ENCODE measurements around the gene PHACTR3. TPM values are rescaled to one million over a fixed set of nuclear protein-coding genes. Genes with fewer than 3 reads are reported as not detected.

The PHACTR3 gene
- total and polyA plus RNA-seq, 2 experiments from 2014 or later = 0.45 to 0.61 TPM

DNA sequence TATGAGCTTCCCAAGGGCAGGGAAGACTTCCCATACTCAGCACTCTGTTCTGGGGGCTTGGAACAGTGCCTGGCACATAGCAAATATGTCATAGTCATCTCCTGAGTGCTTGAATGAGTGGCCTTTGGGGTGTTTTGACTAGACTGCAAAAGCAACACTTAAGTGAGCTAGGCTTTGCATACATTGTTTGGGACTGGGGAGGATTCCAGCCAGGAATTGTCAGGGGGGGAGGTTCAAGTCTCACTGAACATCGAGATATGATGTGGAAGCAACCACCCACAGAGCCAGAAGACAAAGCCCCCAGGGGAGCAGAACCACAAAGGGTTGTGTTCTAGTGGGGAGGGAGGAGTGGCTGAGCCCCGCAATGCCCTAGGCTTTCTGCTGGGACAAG lies 230.7 kb downstream of the PHACTR3 start:
- H4K20me1 ChIP-seq (replicated peaks; ENCODE audit: insufficient read depth) = no peaks in the 10 kb centered on the region
- Mint-ChIP-seq H3K36me3 (ENCODE audit: low read depth) (no peaks in the 10 kb centered on the region; the same call in 2 of the 3 replicates), H3K4me1 (peaks cover 16% of the 10 kb centered on the region), H3K9me3 (no peaks in the 10 kb centered on the region; the same call in 2 of the 3 replicates), H3K4me3 (no peak overlapping the region), H3K27me3 (ENCODE audit: insufficient read depth, low read depth, poor library complexity) (peaks cover 9% of the 10 kb centered on the region), H3K27ac (no peak overlapping the region)
- no peak overlapping the region for H2AFZ ChIP-seq
- H3F3A ChIP-seq (replicated peaks; ENCODE audit: low read depth) = no peaks in the 10 kb centered on the region
- H3K4me3 ChIP-seq = no peak overlapping the region
- TF ChIP-seq EZH2 (IDR thresholded peaks at IDR 0.05; ENCODE audit: low read depth, unreplicated experiment) (no peak), ZNF331 (CRISPR knock-in tag; IDR thresholded peaks at IDR 0.05; ENCODE audit: low read depth) (no peak), ZNF114 (CRISPR knock-in tag; IDR thresholded peaks at IDR 0.05) (no peak), NANOG (IDR thresholded peaks at IDR 0.05; ENCODE audit: borderline replicate concordance) (no peak), CREB1 (CRISPR knock-in tag; IDR thresholded peaks at IDR 0.05; ENCODE audit: low read depth) (no peak), EZH2phosphoT487 (IDR thresholded peaks at IDR 0.05; ENCODE audit: unreplicated experiment) (no peak)
- TF ChIP-seq, protein P1, sequence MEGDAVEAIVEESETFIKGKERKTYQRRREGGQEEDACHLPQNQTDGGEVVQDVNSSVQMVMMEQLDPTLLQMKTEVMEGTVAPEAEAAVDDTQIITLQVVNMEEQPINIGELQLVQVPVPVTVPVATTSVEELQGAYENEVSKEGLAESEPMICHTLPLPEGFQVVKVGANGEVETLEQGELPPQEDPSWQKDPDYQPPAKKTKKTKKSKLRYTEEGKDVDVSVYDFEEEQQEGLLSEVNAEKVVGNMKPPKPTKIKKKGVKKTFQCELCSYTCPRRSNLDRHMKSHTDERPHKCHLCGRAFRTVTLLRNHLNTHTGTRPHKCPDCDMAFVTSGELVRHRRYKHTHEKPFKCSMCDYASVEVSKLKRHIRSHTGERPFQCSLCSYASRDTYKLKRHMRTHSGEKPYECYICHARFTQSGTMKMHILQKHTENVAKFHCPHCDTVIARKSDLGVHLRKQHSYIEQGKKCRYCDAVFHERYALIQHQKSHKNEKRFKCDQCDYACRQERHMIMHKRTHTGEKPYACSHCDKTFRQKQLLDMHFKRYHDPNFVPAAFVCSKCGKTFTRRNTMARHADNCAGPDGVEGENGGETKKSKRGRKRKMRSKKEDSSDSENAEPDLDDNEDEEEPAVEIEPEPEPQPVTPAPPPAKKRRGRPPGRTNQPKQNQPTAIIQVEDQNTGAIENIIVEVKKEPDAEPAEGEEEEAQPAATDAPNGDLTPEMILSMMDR (conservative IDR thresholded peaks at IDR 0.05; ENCODE audit: low read depth in 2 of 2) = no peak
- TF ChIP-seq, protein P2, sequence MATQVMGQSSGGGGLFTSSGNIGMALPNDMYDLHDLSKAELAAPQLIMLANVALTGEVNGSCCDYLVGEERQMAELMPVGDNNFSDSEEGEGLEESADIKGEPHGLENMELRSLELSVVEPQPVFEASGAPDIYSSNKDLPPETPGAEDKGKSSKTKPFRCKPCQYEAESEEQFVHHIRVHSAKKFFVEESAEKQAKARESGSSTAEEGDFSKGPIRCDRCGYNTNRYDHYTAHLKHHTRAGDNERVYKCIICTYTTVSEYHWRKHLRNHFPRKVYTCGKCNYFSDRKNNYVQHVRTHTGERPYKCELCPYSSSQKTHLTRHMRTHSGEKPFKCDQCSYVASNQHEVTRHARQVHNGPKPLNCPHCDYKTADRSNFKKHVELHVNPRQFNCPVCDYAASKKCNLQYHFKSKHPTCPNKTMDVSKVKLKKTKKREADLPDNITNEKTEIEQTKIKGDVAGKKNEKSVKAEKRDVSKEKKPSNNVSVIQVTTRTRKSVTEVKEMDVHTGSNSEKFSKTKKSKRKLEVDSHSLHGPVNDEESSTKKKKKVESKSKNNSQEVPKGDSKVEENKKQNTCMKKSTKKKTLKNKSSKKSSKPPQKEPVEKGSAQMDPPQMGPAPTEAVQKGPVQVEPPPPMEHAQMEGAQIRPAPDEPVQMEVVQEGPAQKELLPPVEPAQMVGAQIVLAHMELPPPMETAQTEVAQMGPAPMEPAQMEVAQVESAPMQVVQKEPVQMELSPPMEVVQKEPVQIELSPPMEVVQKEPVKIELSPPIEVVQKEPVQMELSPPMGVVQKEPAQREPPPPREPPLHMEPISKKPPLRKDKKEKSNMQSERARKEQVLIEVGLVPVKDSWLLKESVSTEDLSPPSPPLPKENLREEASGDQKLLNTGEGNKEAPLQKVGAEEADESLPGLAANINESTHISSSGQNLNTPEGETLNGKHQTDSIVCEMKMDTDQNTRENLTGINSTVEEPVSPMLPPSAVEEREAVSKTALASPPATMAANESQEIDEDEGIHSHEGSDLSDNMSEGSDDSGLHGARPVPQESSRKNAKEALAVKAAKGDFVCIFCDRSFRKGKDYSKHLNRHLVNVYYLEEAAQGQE (IDR thresholded peaks at IDR 0.05; ENCODE audit: unreplicated experiment) = no peak
- TF ChIP-seq, protein P3, sequence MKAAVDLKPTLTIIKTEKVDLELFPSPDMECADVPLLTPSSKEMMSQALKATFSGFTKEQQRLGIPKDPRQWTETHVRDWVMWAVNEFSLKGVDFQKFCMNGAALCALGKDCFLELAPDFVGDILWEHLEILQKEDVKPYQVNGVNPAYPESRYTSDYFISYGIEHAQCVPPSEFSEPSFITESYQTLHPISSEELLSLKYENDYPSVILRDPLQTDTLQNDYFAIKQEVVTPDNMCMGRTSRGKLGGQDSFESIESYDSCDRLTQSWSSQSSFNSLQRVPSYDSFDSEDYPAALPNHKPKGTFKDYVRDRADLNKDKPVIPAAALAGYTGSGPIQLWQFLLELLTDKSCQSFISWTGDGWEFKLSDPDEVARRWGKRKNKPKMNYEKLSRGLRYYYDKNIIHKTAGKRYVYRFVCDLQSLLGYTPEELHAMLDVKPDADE (IDR thresholded peaks at IDR 0.05) = no peak
- TF ChIP-seq, protein P4, sequence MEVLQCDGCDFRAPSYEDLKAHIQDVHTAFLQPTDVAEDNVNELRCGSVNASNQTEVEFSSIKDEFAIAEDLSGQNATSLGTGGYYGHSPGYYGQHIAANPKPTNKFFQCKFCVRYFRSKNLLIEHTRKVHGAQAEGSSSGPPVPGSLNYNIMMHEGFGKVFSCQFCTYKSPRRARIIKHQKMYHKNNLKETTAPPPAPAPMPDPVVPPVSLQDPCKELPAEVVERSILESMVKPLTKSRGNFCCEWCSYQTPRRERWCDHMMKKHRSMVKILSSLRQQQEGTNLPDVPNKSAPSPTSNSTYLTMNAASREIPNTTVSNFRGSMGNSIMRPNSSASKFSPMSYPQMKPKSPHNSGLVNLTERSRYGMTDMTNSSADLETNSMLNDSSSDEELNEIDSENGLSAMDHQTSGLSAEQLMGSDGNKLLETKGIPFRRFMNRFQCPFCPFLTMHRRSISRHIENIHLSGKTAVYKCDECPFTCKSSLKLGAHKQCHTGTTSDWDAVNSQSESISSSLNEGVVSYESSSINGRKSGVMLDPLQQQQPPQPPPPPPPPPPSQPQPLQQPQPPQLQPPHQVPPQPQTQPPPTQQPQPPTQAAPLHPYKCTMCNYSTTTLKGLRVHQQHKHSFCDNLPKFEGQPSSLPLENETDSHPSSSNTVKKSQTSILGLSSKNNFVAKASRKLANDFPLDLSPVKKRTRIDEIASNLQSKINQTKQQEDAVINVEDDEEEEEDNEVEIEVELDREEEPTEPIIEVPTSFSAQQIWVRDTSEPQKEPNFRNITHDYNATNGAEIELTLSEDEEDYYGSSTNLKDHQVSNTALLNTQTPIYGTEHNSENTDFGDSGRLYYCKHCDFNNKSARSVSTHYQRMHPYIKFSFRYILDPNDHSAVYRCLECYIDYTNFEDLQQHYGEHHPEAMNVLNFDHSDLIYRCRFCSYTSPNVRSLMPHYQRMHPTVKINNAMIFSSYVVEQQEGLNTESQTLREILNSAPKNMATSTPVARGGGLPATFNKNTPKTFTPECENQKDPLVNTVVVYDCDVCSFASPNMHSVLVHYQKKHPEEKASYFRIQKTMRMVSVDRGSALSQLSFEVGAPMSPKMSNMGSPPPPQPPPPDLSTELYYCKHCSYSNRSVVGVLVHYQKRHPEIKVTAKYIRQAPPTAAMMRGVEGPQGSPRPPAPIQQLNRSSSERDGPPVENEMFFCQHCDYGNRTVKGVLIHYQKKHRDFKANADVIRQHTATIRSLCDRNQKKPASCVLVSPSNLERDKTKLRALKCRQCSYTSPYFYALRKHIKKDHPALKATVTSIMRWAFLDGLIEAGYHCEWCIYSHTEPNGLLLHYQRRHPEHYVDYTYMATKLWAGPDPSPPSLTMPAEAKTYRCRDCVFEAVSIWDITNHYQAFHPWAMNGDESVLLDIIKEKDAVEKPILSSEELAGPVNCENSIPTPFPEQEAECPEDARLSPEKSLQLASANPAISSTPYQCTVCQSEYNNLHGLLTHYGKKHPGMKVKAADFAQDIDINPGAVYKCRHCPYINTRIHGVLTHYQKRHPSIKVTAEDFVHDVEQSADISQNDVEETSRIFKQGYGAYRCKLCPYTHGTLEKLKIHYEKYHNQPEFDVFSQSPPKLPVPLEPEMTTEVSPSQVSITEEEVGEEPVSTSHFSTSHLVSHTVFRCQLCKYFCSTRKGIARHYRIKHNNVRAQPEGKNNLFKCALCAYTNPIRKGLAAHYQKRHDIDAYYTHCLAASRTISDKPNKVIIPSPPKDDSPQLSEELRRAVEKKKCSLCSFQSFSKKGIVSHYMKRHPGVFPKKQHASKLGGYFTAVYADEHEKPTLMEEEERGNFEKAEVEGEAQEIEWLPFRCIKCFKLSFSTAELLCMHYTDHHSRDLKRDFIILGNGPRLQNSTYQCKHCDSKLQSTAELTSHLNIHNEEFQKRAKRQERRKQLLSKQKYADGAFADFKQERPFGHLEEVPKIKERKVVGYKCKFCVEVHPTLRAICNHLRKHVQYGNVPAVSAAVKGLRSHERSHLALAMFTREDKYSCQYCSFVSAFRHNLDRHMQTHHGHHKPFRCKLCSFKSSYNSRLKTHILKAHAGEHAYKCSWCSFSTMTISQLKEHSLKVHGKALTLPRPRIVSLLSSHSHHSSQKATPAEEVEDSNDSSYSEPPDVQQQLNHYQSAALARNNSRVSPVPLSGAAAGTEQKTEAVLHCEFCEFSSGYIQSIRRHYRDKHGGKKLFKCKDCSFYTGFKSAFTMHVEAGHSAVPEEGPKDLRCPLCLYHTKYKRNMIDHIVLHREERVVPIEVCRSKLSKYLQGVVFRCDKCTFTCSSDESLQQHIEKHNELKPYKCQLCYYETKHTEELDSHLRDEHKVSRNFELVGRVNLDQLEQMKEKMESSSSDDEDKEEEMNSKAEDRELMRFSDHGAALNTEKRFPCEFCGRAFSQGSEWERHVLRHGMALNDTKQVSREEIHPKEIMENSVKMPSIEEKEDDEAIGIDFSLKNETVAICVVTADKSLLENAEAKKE (CRISPR knock-in tag; IDR thresholded peaks at IDR 0.05) = no peak
- no peak overlapping the region for H3K4me2 ChIP-seq
- no peaks in the 10 kb centered on the region for H3K4me1 ChIP-seq (ENCODE audit: insufficient read depth)
- no peak overlapping the region for H3K27ac ChIP-seq (ENCODE audit: low read depth)
- H3K36me3 ChIP-seq (ENCODE audit: insufficient read depth) = no peaks in the 10 kb centered on the region
- DNase-seq (ENCODE audit: low spot score) = no peak
- H3K9me2 ChIP-seq (ENCODE audit: insufficient read depth) = no peaks in the 10 kb centered on the region
- 0 out of 2 replicates have a peak, but pooled peaks cover 5% of the 10 kb centered on the region for H3K27me3 ChIP-seq (ENCODE audit: insufficient read depth)
- no peak for ATAC-seq
- H3K79me2 ChIP-seq (replicated peaks; ENCODE audit: insufficient read depth) = no peaks in the 10 kb centered on the region
